AG08395 (cell line): ENCODE results near the gene CXCL9.
"Not testable (repeated sequence)": the region's sequence is repeated elsewhere in the genome, so short reads cannot be mapped to it uniquely, and the experiment has no call there.

Experiments
- DNase-seq: peaks from one replicate; pipeline ENCODE4 v3.0.0; 2012; ENCODE audit warnings: mixed read lengths, low spot score

CXCL9 gene

GRCh38 chr4:76007089-76007862, at the start of gene CXCL9:
Gene CXCL9 (minus strand): TSS chr4:76007509. CDS start chr4:76007449, 60 bp downstream.
- DNase-seq, result no peak

GRCh38 chr4:76055421-76055820, 48.1 kb upstream of the CXCL9 start:
- no peak for DNase-seq

- DNase-seq, result no peak
These were observed 47.7 kb upstream of the CXCL9 start for GRCh38 chr4:76055016-76055415.

GRCh38 chr4:76053730-76054129, 46.4 kb upstream of the CXCL9 start:
- no peak for DNase-seq

- DNase-seq, result not testable (repeated sequence)
These were observed 43.3 kb upstream of the CXCL9 start for GRCh38 chr4:76050560-76051050.

- not testable (repeated sequence) for DNase-seq
These were observed 42.6 kb upstream of the CXCL9 start for GRCh38 chr4:76049860-76050416.

GRCh38 chr4:76044686-76045085, 37.4 kb upstream of the CXCL9 start:
- DNase-seq, result not testable (repeated sequence)

GRCh38 chr4:76043306-76043705, 36.0 kb upstream of the CXCL9 start:
- not testable (repeated sequence) for DNase-seq

GRCh38 chr4:76042241-76042998, 35.1 kb upstream of the CXCL9 start:
- not testable (repeated sequence) for DNase-seq

GRCh38 chr4:76036855-76037254, 29.5 kb upstream of the CXCL9 start:
- DNase-seq, result no peak

GRCh38 chr4:76035799-76036380, 28.6 kb upstream of the CXCL9 start, which contains the start of gene CXCL11:
Gene CXCL11 (minus strand): TSS chr4:76036070. CDS start chr4:76035987, 83 bp downstream.
- no peak for DNase-seq

GRCh38 chr4:76035141-76035540, 27.8 kb upstream of the CXCL9 start:
- no peak for DNase-seq

GRCh38 chr4:76029300-76029699, 22.0 kb upstream of the CXCL9 start:
- no peak for DNase-seq

GRCh38 chr4:76028350-76028765, 21.0 kb upstream of the CXCL9 start:
- DNase-seq, result no peak

- DNase-seq, result no peak
These were observed 16.8 kb upstream of the CXCL9 start for GRCh38 chr4:76024065-76024464.

GRCh38 chr4:76023389-76023788, 16.1 kb upstream of the CXCL9 start, which contains the start of gene CXCL10:
Gene CXCL10 (minus strand): TSS chr4:76023497. CDS start chr4:76023431, 66 bp downstream.
- DNase-seq, result no peak

- DNase-seq, result no peak
These were observed 15.4 kb upstream of the CXCL9 start for GRCh38 chr4:76022677-76023076.

- DNase-seq, result no peak
These were observed 14.7 kb upstream of the CXCL9 start for GRCh38 chr4:76022031-76022430.

GRCh38 chr4:76017056-76017686, 9.9 kb upstream of the CXCL9 start:
- no peak for DNase-seq

GRCh38 chr4:76016393-76016792, 9.1 kb upstream of the CXCL9 start:
- no peak for DNase-seq

GRCh38 chr4:76013540-76013939, 6.2 kb upstream of the CXCL9 start:
- DNase-seq, result no peak

- DNase-seq, result no peak
These were observed 5.1 kb upstream of the CXCL9 start for GRCh38 chr4:76012388-76012801.
